GM21528 (cell line): ENCODE measurements around the gene KIF26B.
"Not testable (repeated sequence)": the region's sequence is repeated elsewhere in the genome, so short reads cannot be mapped to it uniquely, and the experiment has no call there.

Experiments used
- ATAC-seq: cut with Tn5 transposase; IDR thresholded peaks from one replicate; pipeline ENCODE4 v1.9.1; 2021; ENCODE audit warnings: mild to moderate bottlenecking, moderate library complexity; ENCODE audit not compliant: unreplicated experiment, low FRiP score

Gene KIF26B

GRCh38 chr1:245311887-245312536 lies 157.2 kb downstream of the KIF26B start:
- ATAC-seq = no peak

GRCh38 chr1:245313576-245313975 lies 158.8 kb downstream of the KIF26B start:
- no peak for ATAC-seq

GRCh38 chr1:245316784-245317183 lies 162.0 kb downstream of the KIF26B start:
- ATAC-seq = no peak

GRCh38 chr1:245317217-245317616 lies 162.4 kb downstream of the KIF26B start:
- no peak for ATAC-seq

- no peak for ATAC-seq
Measured at GRCh38 chr1:245319094-245319493, 164.3 kb downstream of the KIF26B start.

GRCh38 chr1:245322673-245323072 lies 167.9 kb downstream of the KIF26B start:
- ATAC-seq = no peak

- not testable (repeated sequence) for ATAC-seq
Measured at GRCh38 chr1:245323765-245324164, 169.0 kb downstream of the KIF26B start.

- ATAC-seq = no peak
Measured at GRCh38 chr1:245325922-245326795, 171.4 kb downstream of the KIF26B start.

GRCh38 chr1:245327360-245327759 lies 172.6 kb downstream of the KIF26B start:
- ATAC-seq = no peak

GRCh38 chr1:245327842-245328241 lies 173.1 kb downstream of the KIF26B start:
- ATAC-seq = no peak

GRCh38 chr1:245330951-245331350 lies 176.2 kb downstream of the KIF26B start:
- no peak for ATAC-seq

GRCh38 chr1:245332085-245332484 lies 177.3 kb downstream of the KIF26B start:
- no peak for ATAC-seq

GRCh38 chr1:245332513-245332912 lies 177.7 kb downstream of the KIF26B start:
- ATAC-seq = no peak

- ATAC-seq = no peak
Measured at GRCh38 chr1:245334235-245334634, 179.4 kb downstream of the KIF26B start.

GRCh38 chr1:245334827-245335490 lies 180.2 kb downstream of the KIF26B start:
- ATAC-seq = no peak

- not testable (repeated sequence) for ATAC-seq
Measured at GRCh38 chr1:245335684-245336083, 180.9 kb downstream of the KIF26B start.

- ATAC-seq = no peak
Measured at GRCh38 chr1:245336149-245336983, 181.6 kb downstream of the KIF26B start.

GRCh38 chr1:245336984-245337355 lies 182.2 kb downstream of the KIF26B start:
- not testable (repeated sequence) for ATAC-seq

- no peak for ATAC-seq
Measured at GRCh38 chr1:245337829-245338484, 183.2 kb downstream of the KIF26B start.

GRCh38 chr1:245338485-245338877 lies 183.7 kb downstream of the KIF26B start:
- ATAC-seq = no peak
